T-helper 2 cell treated with Interferon-gamma antibody and Interleukin-4, amounts not matched to agents 5 μg/mL and 100 μg/mL, for 36 hours (primary cell): Measurements from ENCODE around the gene ZNF821.
"Not testable (repeated sequence)": the region's sequence is repeated elsewhere in the genome, so short reads cannot be mapped to it uniquely, and the experiment has no call there.

Experiments used
- DNase-seq: peaks from one replicate; pipeline ENCODE4 v3.0.0; 2021; ENCODE audit warnings: low spot score
- H3K27ac Mint-ChIP-seq: one replicate; pipeline ENCODE4 v1.8.0; 2021; ENCODE audit warnings: mild to moderate bottlenecking, mixed read lengths
- H3K27me3 Mint-ChIP-seq: one replicate; pipeline ENCODE4 v1.8.0; 2021; ENCODE audit warnings: low read depth, mixed read lengths
- H3K36me3 Mint-ChIP-seq: one replicate; pipeline ENCODE4 v1.8.0; 2021; ENCODE audit warnings: low read depth, mixed read lengths
- H3K4me1 Mint-ChIP-seq: one replicate; pipeline ENCODE4 v1.8.0; 2021; ENCODE audit warnings: low read depth, mixed read lengths
- H3K4me3 Mint-ChIP-seq: one replicate; pipeline ENCODE4 v1.8.0; 2022; ENCODE audit warnings: mild to moderate bottlenecking, moderate library complexity, mixed read lengths
- H3K9me3 Mint-ChIP-seq: one replicate; pipeline ENCODE4 v1.8.0; 2021; ENCODE audit warnings: mixed read lengths

Gene ZNF821

DNA sequence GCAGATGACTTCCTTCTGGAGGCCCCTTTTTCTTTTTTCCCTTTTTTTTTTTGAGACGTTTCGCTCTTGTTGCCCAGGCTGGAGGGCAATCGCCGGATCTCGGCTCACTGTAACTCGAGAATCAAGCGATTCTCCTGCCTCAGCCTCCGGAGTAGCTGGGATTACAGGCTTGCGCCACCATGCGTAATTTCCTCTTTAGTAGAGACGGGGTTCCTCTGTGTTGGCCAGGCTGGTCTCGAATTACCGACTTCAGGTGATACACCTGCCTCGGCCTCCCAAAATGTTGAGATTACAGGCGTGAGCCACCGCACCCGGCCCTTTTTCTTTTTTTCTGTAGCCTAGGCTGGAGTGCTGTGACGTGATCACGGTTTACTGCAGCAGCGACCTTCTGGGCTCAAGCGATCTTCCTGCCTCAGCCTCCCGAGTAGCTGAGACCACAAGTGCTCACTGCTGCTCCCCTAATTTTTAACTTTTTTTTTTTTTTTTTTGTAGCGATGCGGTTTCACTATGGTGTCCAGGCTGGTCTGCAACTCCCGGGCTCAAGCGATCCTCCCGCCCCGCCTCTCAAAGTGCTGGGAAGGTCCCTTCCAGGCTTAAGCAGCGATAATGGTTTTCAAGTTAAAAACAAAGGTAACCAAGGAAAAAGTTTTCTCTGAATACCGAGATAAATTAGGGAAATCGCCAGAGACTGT, 10.4 kb upstream of the ZNF821 start:
- peak overlapping the region; percentile 94 for H3K27ac Mint-ChIP-seq
- peak; percentile 29 for DNase-seq
- peak overlapping the region; percentile 98 for H3K4me3 Mint-ChIP-seq
- no peaks in the 10 kb centered on the region for H3K9me3 Mint-ChIP-seq
- no peaks in the 10 kb centered on the region for H3K27me3 Mint-ChIP-seq
- peaks cover 18% of the 10 kb centered on the region for H3K4me1 Mint-ChIP-seq
- peaks cover 8% of the 10 kb centered on the region for H3K36me3 Mint-ChIP-seq

DNA sequence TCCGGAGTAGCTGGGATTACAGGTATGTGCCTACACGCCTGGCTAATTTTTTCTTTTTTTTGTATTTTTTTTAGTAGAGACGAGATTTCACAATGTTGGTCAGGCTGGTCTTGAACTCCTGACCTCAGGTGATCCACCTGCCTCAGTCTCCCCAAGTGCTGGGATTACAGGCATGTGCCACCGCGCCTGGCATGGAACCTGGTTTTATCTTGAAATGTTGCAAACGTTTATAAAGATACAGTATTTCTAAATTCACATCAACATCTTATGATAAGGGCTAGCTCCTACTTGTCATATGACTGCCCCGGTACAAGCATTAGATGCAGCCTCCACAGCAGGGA, 9.9 kb upstream of the ZNF821 start:
- Mint-ChIP-seq H3K36me3 (peaks cover 8% of the 10 kb centered on the region), H3K27ac (peak overlapping the region; percentile 94), H3K9me3 (no peaks in the 10 kb centered on the region), H3K27me3 (no peaks in the 10 kb centered on the region), H3K4me1 (peaks cover 13% of the 10 kb centered on the region), H3K4me3 (peak overlapping the region; percentile 98)
- DNase-seq, result no peak

- Mint-ChIP-seq H3K36me3 (no peaks in the 10 kb centered on the region), H3K27ac (no peak overlapping the region), H3K4me3 (no peak overlapping the region), H3K4me1 (peaks cover 18% of the 10 kb centered on the region), H3K27me3 (peaks cover 8% of the 10 kb centered on the region), H3K9me3 (no peaks in the 10 kb centered on the region)
- DNase-seq, result no peak
Observed at GRCh38 chr16:71889147-71889546, 5.2 kb upstream of the ZNF821 start.

DNA sequence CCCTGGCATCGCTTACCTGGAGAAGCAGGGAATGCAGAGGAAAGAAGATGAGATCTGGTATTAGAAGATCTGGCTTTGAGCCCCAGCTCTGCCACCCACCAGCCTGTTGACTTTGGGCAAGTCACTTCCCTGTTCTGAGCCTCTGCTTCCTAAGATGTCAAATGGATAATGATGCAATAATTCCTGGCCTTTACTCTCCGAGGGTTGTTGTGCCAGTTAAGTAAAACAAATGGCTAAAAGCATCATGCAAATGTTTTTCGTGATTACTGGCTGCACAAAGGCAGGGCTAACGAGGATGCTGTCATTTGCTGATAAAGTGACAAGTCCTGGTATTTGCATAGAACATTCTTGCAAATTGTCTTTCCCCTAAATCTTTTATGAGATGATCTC, 1.3 kb upstream of the ZNF821 start:
- H3K9me3 Mint-ChIP-seq, result no peaks in the 10 kb centered on the region
- no peak for DNase-seq
- H3K36me3 Mint-ChIP-seq, result peaks cover under 1% of the 10 kb centered on the region
- H3K4me1 Mint-ChIP-seq, result peaks cover 37% of the 10 kb centered on the region
- H3K27me3 Mint-ChIP-seq, result peaks cover 8% of the 10 kb centered on the region
- H3K4me3 Mint-ChIP-seq, result peak overlapping the region; percentile 96
- peak overlapping the region; percentile 64 for H3K27ac Mint-ChIP-seq

GRCh38 chr16:71883168-71883848, 674 bp downstream of the ZNF821 start:
- Mint-ChIP-seq H3K4me1 (peaks cover 47% of the 10 kb centered on the region), H3K4me3 (peak overlapping the region; percentile 86), H3K27ac (peak overlapping the region; percentile 85), H3K27me3 (peaks cover 8% of the 10 kb centered on the region), H3K9me3 (no peaks in the 10 kb centered on the region), H3K36me3 (peaks cover 16% of the 10 kb centered on the region)
- DNase-seq, result peak; percentile 46

DNA sequence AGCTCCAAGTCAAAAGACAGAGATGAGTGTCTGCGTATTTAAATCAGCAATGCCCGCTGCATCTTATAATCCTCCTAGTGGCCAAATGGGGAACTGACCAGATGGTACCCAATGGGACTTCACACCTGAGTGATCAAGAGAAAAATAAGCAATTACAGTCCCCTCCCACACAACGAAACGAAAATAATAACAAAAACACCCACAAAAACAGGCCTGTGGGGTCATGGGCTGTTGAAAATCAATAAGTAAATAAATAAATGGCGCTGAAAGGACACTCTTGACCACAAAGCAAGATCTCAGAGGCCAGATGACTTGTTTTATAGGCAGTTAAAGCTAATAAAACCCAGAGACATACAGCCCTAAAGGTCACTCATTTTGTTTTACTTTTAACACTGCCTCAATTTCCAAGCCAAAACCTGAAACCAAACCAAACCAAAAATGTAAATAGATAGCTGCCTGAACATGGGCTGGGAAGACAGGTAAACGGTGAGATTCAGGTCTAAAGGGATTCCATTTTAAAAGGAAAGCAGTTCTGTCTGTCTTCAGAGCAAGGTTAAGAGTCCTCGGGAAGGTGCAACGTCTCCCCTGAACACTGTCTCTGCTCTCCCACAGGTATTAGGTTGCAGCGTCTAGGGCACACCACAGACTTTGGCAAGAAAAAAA, 1.3 kb downstream of the ZNF821 start:
- H3K9me3 Mint-ChIP-seq, result no peaks in the 10 kb centered on the region
- H3K27me3 Mint-ChIP-seq, result peaks cover 8% of the 10 kb centered on the region
- peaks cover 47% of the 10 kb centered on the region for H3K4me1 Mint-ChIP-seq
- peak; percentile 75 for DNase-seq
- H3K36me3 Mint-ChIP-seq, result peaks cover 16% of the 10 kb centered on the region
- H3K4me3 Mint-ChIP-seq, result peak overlapping the region; percentile 86
- peak overlapping the region; percentile 85 for H3K27ac Mint-ChIP-seq

DNA sequence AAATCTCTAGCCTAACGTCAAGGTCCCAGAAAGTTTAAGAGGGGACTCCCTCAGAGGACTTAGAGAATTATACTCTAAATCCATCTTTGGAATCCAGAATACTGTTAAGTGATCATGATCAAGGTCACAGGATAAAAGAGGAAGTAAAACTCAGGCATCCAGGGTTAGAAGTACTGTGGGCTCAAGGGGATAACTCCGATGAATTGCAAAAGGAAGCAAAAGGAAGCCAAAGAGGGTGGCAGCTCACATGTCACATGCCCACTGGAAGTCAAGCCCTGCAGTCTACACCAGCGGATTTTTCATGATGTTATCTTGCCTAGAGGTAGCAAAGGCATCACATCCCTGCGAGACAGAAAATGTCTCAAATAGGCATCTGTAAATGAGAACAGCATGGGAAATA, 3.8 kb downstream of the ZNF821 start:
- Mint-ChIP-seq H3K27ac (no peak overlapping the region), H3K36me3 (peaks cover 19% of the 10 kb centered on the region), H3K4me1 (peaks cover 41% of the 10 kb centered on the region), H3K27me3 (peaks cover 2% of the 10 kb centered on the region), H3K4me3 (peak overlapping the region; percentile 34), H3K9me3 (no peaks in the 10 kb centered on the region)
- no peak for DNase-seq

DNA sequence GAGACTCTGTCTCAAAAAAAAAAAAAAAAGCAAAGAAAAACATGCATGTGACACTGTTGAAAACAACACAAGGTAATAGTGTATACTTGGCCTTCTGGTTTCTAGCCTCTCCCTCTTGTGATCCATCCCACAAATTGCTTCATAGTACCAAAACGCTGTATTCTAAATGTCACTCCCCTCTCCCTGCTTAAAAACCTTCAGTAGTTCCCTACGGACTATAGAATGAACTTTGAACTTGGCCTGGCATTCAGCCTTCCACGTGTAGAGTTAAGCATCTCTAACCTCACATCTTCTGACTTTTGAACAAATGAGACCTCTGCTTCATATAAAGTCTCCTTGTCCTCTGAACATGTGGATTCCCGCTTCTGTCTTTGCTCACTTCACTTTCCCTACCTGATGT, 5.1 kb downstream of the ZNF821 start:
- Mint-ChIP-seq H3K4me3 (no peak overlapping the region), H3K27ac (no peak overlapping the region), H3K36me3 (peaks cover 19% of the 10 kb centered on the region), H3K27me3 (no peaks in the 10 kb centered on the region), H3K4me1 (peaks cover 35% of the 10 kb centered on the region), H3K9me3 (no peaks in the 10 kb centered on the region)
- no peak for DNase-seq

DNA sequence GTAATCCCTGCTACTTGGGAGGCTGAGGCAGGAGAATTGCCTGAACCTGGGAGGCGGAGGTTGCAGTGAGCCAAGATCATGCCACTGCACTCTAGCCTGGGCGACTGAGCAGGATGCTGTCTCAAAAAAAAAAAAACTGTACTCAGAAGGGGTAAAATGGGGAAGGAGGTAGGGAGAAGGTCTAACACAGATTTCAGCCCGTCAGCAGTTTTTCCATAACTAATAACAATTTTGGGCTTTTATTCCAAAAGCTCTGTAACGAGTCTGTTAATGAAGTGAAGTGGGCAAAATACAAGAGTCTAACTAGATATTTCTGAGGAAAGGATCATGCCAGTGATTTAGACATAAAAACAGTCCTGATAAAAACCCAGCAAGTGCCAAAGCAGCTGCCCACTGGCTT, 10.8 kb downstream of the ZNF821 start:
- Mint-ChIP-seq H3K27ac (peak overlapping the region; percentile 87), H3K27me3 (no peaks in the 10 kb centered on the region), H3K4me3 (peak overlapping the region; percentile 71), H3K4me1 (peaks cover 19% of the 10 kb centered on the region), H3K36me3 (peaks cover 14% of the 10 kb centered on the region), H3K9me3 (no peaks in the 10 kb centered on the region)
- DNase-seq, result no peak

GRCh38 chr16:71870818-71871217, 13.2 kb downstream of the ZNF821 start:
- Mint-ChIP-seq H3K9me3 (no peaks in the 10 kb centered on the region), H3K36me3 (peaks cover 14% of the 10 kb centered on the region), H3K27me3 (no peaks in the 10 kb centered on the region), H3K4me1 (peaks cover 19% of the 10 kb centered on the region), H3K4me3 (no peak overlapping the region), H3K27ac (no peak overlapping the region)
- no peak for DNase-seq

DNA sequence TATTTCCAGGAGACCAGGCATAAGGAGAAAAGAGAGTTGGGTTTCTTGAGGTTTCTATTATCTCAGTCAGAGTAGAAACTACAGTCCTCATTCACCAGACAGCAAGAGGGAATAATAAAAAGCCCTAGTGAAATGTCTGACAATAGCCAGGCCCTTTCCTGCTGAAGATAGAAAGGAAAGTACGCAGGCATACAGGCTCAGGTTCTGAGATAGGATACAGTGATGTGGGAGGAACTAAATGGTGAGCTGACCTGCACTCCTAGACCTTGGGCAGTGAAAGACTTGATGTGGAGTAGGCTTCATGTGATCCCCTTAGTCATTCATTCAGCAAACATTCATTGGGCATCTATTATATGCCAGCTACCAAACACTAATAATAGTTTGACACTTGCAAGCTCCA, 14.9 kb downstream of the ZNF821 start:
- H3K36me3 Mint-ChIP-seq, result peaks cover 17% of the 10 kb centered on the region
- H3K4me1 Mint-ChIP-seq, result peaks cover 19% of the 10 kb centered on the region
- H3K4me3 Mint-ChIP-seq, result no peak overlapping the region
- H3K27me3 Mint-ChIP-seq, result no peaks in the 10 kb centered on the region
- DNase-seq, result no peak
- no peaks in the 10 kb centered on the region for H3K9me3 Mint-ChIP-seq
- no peak overlapping the region for H3K27ac Mint-ChIP-seq

DNA sequence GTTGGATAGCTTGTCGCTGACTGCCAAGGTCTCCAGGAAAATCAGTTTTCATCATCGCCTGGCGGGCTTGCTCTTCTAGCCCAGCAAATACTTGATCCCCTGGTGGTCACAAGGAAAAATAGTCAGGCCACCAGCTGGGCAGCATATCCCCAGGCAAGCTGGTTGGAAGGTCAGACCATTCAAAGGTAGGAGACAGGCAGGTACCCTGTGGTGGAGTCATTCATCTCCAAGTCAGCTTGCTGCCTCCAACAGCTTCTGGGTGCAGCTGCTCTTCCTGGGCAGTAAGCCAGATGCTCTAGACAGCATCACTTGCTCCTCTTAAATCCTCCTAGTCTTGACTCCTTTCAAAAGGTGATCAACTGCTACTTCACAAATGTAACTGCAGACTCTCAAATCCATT, 16.0 kb downstream of the ZNF821 start:
- DNase-seq, result no peak
- H3K9me3 Mint-ChIP-seq, result no peaks in the 10 kb centered on the region
- no peak overlapping the region for H3K27ac Mint-ChIP-seq
- no peaks in the 10 kb centered on the region for H3K27me3 Mint-ChIP-seq
- H3K36me3 Mint-ChIP-seq, result peaks cover 14% of the 10 kb centered on the region
- peaks cover 15% of the 10 kb centered on the region for H3K4me1 Mint-ChIP-seq
- H3K4me3 Mint-ChIP-seq, result no peak overlapping the region

GRCh38 chr16:71867175-71867574, 16.8 kb downstream of the ZNF821 start:
- H3K27me3 Mint-ChIP-seq, H3K27ac Mint-ChIP-seq, H3K4me1 Mint-ChIP-seq, H3K4me3 Mint-ChIP-seq, H3K9me3 Mint-ChIP-seq, DNase-seq: not testable (repeated sequence)
- peaks cover 14% of the 10 kb centered on the region for H3K36me3 Mint-ChIP-seq

DNA sequence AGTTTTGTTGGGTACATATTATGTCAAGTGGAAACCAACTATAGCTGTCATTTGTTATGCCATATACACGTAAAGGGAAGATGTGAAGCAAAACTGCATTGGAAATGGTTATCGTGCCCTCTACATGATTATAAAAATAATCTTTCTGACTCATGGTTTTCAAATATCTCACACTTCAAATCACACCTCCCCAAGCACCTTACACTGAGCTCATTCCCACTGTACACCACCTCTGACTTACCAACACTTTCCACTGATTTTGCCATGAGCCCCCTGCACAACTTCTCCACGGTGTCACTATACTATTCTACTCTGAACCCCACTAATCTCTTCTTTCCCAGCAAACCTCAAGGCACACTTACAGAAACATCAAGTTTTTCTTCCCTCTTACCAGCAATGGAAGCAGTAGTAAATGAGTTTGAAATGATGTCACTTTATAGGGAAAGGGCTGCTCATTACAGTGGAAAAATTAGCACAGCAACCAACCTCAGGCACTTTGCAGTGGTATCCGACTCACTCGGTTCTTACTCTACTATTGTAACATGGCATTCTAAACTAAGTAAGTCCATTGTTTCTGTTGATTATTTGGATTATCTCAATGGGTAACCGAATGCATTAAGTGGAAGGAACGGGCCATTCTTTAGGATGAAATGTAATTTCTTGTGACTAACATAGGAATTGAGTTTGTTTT, 18.7 kb downstream of the ZNF821 start:
- no peak for DNase-seq
- Mint-ChIP-seq H3K4me3 (no peak overlapping the region), H3K9me3 (no peaks in the 10 kb centered on the region), H3K27ac (no peak overlapping the region), H3K4me1 (peaks cover 4% of the 10 kb centered on the region), H3K27me3 (no peaks in the 10 kb centered on the region), H3K36me3 (peaks cover 9% of the 10 kb centered on the region)
